ENCODE data around the gene EHMT1. TPM values are rescaled to one million over a fixed set of nuclear protein-coding genes. Genes with fewer than 3 reads are reported as not detected.
"Not testable (repeated sequence)": the region's sequence is repeated elsewhere in the genome, so short reads cannot be mapped to it uniquely, and the experiment has no call there.

The EHMT1 gene
- total and polyA plus RNA-seq, 4 donors: 14.7 to 85.8 (median 51.0) TPM

DNA sequence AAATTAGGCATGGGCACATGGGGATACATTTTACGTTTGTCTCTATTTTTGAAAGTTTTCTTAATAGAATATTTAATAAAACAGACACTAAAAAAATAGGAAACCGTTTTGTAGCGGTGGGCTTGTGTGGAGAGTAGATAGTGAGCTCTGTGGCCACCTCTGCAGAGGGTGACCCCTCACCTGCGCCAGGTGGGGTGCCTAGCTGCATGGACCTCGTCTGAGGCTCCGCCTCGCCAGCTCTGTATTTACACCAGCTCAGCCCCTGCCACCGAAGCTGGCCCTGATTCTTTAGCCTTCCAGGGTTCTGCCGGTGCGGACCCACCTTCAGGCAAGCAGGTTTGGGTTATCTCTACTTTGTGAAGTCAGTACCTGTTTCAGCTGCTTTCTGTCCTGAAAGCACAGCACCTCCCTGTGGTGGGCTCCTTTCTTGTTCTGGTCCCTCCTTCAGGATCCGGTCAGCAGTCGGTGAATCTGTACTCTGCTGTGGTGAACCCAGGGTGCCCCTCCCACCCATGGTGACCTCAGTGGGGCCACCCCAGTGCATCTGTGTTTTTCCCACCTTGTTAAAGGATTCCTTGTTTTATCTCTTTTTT is 153.6 kb downstream of the EHMT1 start:
- intact Hi-C loops (cut with DNase I): no loop called here
- Histone ChIP-seq H3K36me3 (ENCODE audit: control insufficient read depth in 1 of 2, insufficient read depth in 2 of 2, low read length in 1 of 2) (peaks cover 0 to 3% of the 10 kb centered on the region in 2 donors), H3K4me1 (ENCODE audit: control insufficient read depth in 1 of 2, insufficient read depth in 2 of 2, low read length in 2 of 2) (no peaks in the 10 kb centered on the region), H3K27me3 (ENCODE audit: control insufficient read depth in 1 of 2, insufficient read depth in 2 of 2, low read length in 1 of 2) (no peaks in the 10 kb centered on the region), H3K9me3 (ENCODE audit: control insufficient read depth, low read length) (no peaks in the 10 kb centered on the region), H3K4me3 (ENCODE audit: low read length in 2 of 2) (no peak overlapping the region), H3K27ac (ENCODE audit: low read depth in 1 of 2, low read length in 2 of 2) (no peak overlapping the region)
- no peak for ATAC-seq (ENCODE audit: low FRiP score)
- no peak for DNase-seq
- 82 to 86% methylated on average over 12 of the region's 12 CpGs for WGBS, 2 donors

DNA sequence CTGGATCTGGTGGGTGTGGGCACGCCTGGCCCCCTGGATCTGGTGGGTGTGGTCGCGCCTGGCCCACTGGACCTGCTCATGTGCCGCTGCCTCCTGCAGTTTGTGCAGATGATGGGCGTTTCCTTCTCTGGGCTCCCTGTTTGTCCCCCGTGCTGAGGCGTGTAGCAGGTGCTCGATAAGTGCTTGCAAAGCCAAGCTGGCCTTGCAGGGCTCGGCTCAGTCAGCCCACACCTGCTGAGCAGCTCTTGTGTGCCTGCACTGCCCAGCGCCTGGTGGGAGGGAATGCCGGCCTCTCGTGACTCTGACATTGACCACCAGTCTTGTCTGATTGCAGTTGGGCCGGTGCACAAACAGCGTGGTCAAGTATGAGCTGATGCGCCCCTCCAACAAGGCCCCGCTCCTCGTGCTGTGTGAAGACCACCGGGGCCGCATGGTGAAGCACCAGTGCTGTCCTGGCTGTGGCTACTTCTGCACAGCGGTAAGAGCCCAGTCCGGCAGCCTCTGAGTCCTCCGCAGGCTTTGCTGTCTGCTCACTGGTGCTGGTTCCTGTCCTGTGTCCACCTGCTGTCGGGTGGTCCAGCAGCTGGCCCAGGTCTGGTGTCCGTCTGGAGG is 156.1 kb downstream of the EHMT1 start:
- DNase-seq (no peak), ATAC-seq (ENCODE audit: low FRiP score) (no peak)
- H3K27me3 ChIP-seq (ENCODE audit: control insufficient read depth in 1 of 2, insufficient read depth in 2 of 2, low read length in 1 of 2): no peaks in the 10 kb centered on the region
- H3K4me3 ChIP-seq (ENCODE audit: low read length in 2 of 2): no peak overlapping the region
- 94 to 96% methylated on average over 24 of the region's 24 CpGs for WGBS, 2 donors
- no peaks in the 10 kb centered on the region for H3K4me1 ChIP-seq (ENCODE audit: control insufficient read depth in 1 of 2, insufficient read depth in 2 of 2, low read length in 2 of 2)
- H3K27ac ChIP-seq (ENCODE audit: low read depth in 1 of 2, low read length in 2 of 2): no peak overlapping the region
- intact Hi-C loops (cut with DNase I): no loop called here
- peaks cover 0 to 5% of the 10 kb centered on the region in 2 donors for H3K36me3 ChIP-seq (ENCODE audit: control insufficient read depth in 1 of 2, insufficient read depth in 2 of 2, low read length in 1 of 2)
- H3K9me3 ChIP-seq (ENCODE audit: control insufficient read depth, low read length): no peaks in the 10 kb centered on the region

DNA sequence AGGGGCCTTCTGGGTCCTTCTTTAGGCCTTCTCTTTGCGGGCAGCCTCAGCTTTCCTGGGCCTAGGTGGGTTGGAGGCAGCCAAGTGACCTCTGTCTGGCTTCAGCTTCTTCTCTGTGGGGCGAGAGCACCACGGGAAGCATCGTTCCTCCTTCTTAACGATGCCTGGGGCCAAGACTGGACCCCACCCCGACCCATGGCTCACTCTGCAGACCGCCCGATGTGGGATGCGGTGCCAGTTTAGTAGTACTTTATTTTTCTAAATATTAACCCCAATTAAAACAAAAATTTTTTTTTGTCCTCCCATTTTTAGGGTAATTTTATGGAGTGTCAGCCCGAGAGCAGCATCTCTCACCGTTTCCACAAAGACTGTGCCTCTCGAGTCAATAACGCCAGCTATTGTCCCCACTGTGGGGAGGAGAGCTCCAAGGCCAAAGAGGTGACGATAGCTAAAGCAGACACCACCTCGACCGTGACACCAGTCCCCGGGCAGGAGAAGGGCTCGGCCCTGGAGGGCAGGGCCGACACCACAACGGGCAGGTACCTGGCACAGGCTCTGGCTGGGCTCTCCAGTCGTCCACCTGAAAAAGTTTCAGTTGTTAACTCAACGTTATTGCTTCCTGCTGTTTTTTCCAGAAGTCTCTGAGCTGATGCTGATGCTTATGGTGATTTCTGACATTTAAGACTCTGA is 157.6 kb downstream of the EHMT1 start:
- WGBS, 2 donors: 90 to 93% methylated on average over 22 of the region's 22 CpGs
- no peak for ATAC-seq (ENCODE audit: low FRiP score)
- intact Hi-C loops (cut with DNase I): no loop called here
- Histone ChIP-seq H3K27ac (ENCODE audit: low read depth in 1 of 2, low read length in 2 of 2) (no peak overlapping the region), H3K4me1 (ENCODE audit: control insufficient read depth in 1 of 2, insufficient read depth in 2 of 2, low read length in 2 of 2) (no peaks in the 10 kb centered on the region), H3K4me3 (ENCODE audit: low read length in 2 of 2) (no peak overlapping the region), H3K36me3 (ENCODE audit: control insufficient read depth in 1 of 2, insufficient read depth in 2 of 2, low read length in 1 of 2) (peaks cover 0 to 5% of the 10 kb centered on the region in 2 donors), H3K9me3 (ENCODE audit: control insufficient read depth, low read length) (no peaks in the 10 kb centered on the region), H3K27me3 (ENCODE audit: control insufficient read depth in 1 of 2, insufficient read depth in 2 of 2, low read length in 1 of 2) (no peaks in the 10 kb centered on the region)
- no peak for DNase-seq

DNA sequence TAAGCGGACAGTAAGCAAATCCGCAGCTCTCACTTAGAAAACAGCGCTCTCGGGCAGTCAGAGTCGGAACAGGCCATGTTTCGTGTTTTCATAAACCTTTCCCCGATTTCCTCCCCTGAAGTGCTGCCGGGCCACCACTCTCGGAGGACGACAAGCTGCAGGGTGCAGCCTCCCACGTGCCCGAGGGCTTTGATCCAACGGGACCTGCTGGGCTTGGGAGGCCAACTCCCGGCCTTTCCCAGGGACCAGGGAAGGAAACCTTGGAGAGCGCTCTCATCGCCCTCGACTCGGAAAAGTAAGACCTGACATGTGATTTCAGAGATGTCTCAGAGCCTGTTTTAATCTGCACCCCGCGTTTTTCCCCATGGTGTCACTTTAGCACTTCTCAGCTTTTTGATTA is 159.0 kb downstream of the EHMT1 start:
- intact Hi-C loops (cut with DNase I): no loop called here
- 85 to 89% methylated on average over 20 of the region's 20 CpGs for WGBS, 2 donors
- Histone ChIP-seq H3K9me3 (ENCODE audit: control insufficient read depth, low read length) (no peaks in the 10 kb centered on the region), H3K27me3 (ENCODE audit: control insufficient read depth in 1 of 2, insufficient read depth in 2 of 2, low read length in 1 of 2) (no peaks in the 10 kb centered on the region), H3K4me1 (ENCODE audit: control insufficient read depth in 1 of 2, insufficient read depth in 2 of 2, low read length in 2 of 2) (no peaks in the 10 kb centered on the region), H3K27ac (ENCODE audit: low read depth in 1 of 2, low read length in 2 of 2) (no peak overlapping the region), H3K36me3 (ENCODE audit: control insufficient read depth in 1 of 2, insufficient read depth in 2 of 2, low read length in 1 of 2) (peaks cover 0 to 8% of the 10 kb centered on the region in 2 donors), H3K4me3 (ENCODE audit: low read length in 2 of 2) (no peak overlapping the region)
- DNase-seq (peak in 1 of 2 donors; percentile 41), ATAC-seq (ENCODE audit: low FRiP score) (no peak)

DNA sequence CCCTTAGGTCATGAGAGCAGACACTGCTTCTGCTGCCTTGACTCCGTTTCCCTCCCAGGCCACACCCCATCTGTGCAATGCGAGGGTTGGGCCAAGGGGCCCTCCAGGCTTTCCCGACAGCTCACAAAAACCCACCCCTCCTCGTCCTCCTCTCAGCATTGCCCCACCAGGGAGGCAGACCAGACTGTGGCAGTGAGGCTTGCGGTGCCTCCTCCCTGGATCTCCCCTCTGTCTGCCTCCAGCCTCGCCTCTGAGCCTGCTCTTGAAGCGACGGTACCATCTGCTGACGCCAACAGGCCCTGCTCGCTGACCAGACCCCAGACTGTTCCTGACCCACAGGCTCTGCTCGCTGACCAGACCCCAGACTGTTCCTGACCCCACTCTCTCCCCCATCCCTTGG is 159.5 kb downstream of the EHMT1 start:
- peaks cover 0 to 8% of the 10 kb centered on the region in 2 donors for H3K36me3 ChIP-seq (ENCODE audit: control insufficient read depth in 1 of 2, insufficient read depth in 2 of 2, low read length in 1 of 2)
- DNase-seq: peak in 1 of 2 donors; percentile 55
- no peak for ATAC-seq (ENCODE audit: low FRiP score)
- no peak overlapping the region for H3K4me3 ChIP-seq (ENCODE audit: low read length in 2 of 2)
- intact Hi-C loops (cut with DNase I): no loop called here
- no peak overlapping the region for H3K27ac ChIP-seq (ENCODE audit: low read depth in 1 of 2, low read length in 2 of 2)
- H3K27me3 ChIP-seq (ENCODE audit: control insufficient read depth in 1 of 2, insufficient read depth in 2 of 2, low read length in 1 of 2): no peaks in the 10 kb centered on the region
- H3K9me3 ChIP-seq (ENCODE audit: control insufficient read depth, low read length): no peaks in the 10 kb centered on the region
- 89 to 95% methylated on average over 11 of the region's 11 CpGs for WGBS, 2 donors
- no peaks in the 10 kb centered on the region for H3K4me1 ChIP-seq (ENCODE audit: control insufficient read depth in 1 of 2, insufficient read depth in 2 of 2, low read length in 2 of 2)

DNA sequence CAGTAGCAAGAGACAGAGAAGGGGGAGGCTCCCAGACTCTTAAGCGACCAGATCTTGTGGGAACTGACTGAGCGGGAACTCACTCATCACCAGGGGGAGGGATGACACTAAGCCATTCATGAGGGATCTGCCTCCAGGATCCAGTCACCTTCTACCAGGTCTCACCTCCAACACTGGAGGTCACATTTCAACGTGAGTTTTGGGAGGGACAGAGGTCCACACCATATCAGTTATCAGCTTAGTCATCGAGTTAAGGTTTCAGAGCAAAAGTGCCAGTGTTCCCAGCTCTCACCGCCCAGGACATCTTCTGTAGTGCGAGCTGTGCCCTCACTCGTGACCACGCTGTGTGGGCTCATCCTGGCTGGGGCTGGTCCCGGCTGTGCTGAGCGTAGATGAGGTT is 160.1 kb downstream of the EHMT1 start:
- peaks cover 0 to 8% of the 10 kb centered on the region in 2 donors for H3K36me3 ChIP-seq (ENCODE audit: control insufficient read depth in 1 of 2, insufficient read depth in 2 of 2, low read length in 1 of 2)
- no peak for ATAC-seq (ENCODE audit: low FRiP score)

DNA sequence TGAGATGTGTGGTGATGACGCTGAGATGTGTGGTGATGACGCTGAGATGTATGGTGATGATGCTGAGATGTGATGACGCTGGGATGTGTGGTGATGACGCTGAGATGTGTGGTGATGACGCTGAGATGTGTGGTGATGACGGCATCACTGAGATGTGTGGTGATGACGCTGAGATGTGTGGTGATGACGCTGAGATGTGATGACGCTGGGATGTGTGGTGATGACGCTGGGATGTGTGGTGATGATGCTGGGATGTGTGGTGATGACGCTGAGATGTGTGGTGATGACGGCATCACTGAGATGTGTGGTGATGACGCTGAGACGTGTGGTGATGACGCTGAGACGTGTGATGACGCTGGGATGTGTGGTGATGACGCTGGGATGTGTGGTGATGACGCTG is 161.2 kb downstream of the EHMT1 start:
- H3K4me1 ChIP-seq (ENCODE audit: control insufficient read depth in 1 of 2, insufficient read depth in 2 of 2, low read length in 2 of 2); DNase-seq; ATAC-seq (ENCODE audit: low FRiP score); H3K4me3 ChIP-seq (ENCODE audit: low read length in 2 of 2); H3K27me3 ChIP-seq (ENCODE audit: control insufficient read depth in 1 of 2, insufficient read depth in 2 of 2, low read length in 1 of 2); intact Hi-C loops (cut with DNase I); H3K9me3 ChIP-seq (ENCODE audit: control insufficient read depth, low read length); H3K27ac ChIP-seq (ENCODE audit: low read depth in 1 of 2, low read length in 2 of 2); H3K36me3 ChIP-seq (ENCODE audit: control insufficient read depth in 1 of 2, insufficient read depth in 2 of 2, low read length in 1 of 2): not testable (repeated sequence)
- 93 to 96% methylated on average over 14 to 19 of the region's 19 CpGs for WGBS, 2 donors

More for the DNA sequence above, 160.1 kb downstream of the EHMT1 start:
- Histone ChIP-seq H3K4me1 (ENCODE audit: control insufficient read depth in 1 of 2, insufficient read depth in 2 of 2, low read length in 2 of 2) (no peaks in the 10 kb centered on the region), H3K27ac (ENCODE audit: low read depth in 1 of 2, low read length in 2 of 2) (no peak overlapping the region), H3K9me3 (ENCODE audit: control insufficient read depth, low read length) (no peaks in the 10 kb centered on the region), H3K4me3 (ENCODE audit: low read length in 2 of 2) (no peak overlapping the region), H3K27me3 (ENCODE audit: control insufficient read depth in 1 of 2, insufficient read depth in 2 of 2, low read length in 1 of 2) (no peaks in the 10 kb centered on the region)
- peak; percentile 19 to 35 for DNase-seq
- intact Hi-C loops (cut with DNase I): no loop called here
- 91 to 93% methylated on average over 10 of the region's 10 CpGs for WGBS, 2 donors

DNA sequence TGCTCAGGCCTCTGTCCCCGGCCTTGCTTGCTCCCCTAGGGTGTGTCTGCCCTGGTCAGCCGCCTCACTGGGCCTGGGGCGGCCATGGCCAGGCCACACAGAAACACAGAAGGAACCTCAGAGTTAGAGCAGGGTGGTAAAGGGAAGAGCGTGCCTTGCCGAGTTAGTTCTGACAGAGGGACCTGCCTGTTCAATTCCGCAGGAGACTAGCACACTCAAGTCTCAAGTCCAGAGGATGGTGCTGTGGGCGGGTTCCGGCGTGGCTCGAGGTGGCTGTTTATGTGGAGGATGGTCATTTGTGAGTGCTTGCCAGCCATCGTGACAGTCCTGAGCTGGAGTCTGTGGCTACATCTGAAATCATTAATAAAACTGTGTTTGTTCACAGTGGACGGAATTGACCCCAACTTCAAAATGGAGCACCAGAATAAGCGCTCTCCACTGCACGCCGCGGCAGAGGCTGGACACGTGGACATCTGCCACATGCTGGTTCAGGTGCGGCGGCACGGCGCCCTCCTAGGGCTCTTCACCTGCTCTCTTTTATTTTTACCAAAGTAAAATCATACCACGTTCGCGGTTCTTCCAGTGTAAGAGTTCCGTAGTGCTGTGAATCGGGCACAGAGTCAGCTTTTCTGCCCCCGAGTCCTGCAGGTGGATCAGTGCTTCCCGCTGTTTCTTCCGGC is 163.2 kb downstream of the EHMT1 start:
- ATAC-seq (ENCODE audit: low FRiP score): no peak
- no peak for DNase-seq
- 95 to 96% methylated on average over 29 of the region's 29 CpGs for WGBS, 2 donors
- H3K4me1 ChIP-seq (ENCODE audit: control insufficient read depth in 1 of 2, insufficient read depth in 2 of 2, low read length in 2 of 2): no peaks in the 10 kb centered on the region
- peaks cover 0 to 5% of the 10 kb centered on the region in 2 donors for H3K36me3 ChIP-seq (ENCODE audit: control insufficient read depth in 1 of 2, insufficient read depth in 2 of 2, low read length in 1 of 2)
- no peaks in the 10 kb centered on the region for H3K9me3 ChIP-seq (ENCODE audit: control insufficient read depth, low read length)
- intact Hi-C loops (cut with DNase I): no loop called here
- no peak overlapping the region for H3K4me3 ChIP-seq (ENCODE audit: low read length in 2 of 2)
- no peaks in the 10 kb centered on the region for H3K27me3 ChIP-seq (ENCODE audit: control insufficient read depth in 1 of 2, insufficient read depth in 2 of 2, low read length in 1 of 2)
- no peak overlapping the region for H3K27ac ChIP-seq (ENCODE audit: low read depth in 1 of 2, low read length in 2 of 2)
